Neuron (in vitro differentiated cells): ENCODE results near the gene SLC25A26.

Source experiments
- H2AFZ ChIP-seq: one replicate; pipeline ENCODE4 v1.6.1; 2013; ENCODE audit warnings: low read depth, mild to moderate bottlenecking, inconsistent platforms, low read length, moderate library complexity
- H3K27me3 ChIP-seq: one replicate; pipeline ENCODE4 v1.6.1; 2013; ENCODE audit warnings: low read length; ENCODE audit not compliant: insufficient read depth
- H3K36me3 ChIP-seq: one replicate; pipeline ENCODE4 v1.6.1; 2013; ENCODE audit warnings: low read length; ENCODE audit not compliant: insufficient read depth
- H3K4me1 ChIP-seq: one replicate; pipeline ENCODE4 v1.6.1; 2013; ENCODE audit warnings: low read length; ENCODE audit not compliant: insufficient read depth
- H3K4me3 ChIP-seq: 2 replicates; pipeline ENCODE4 v1.5.1; 2013; ENCODE audit warnings: mild to moderate bottlenecking, low read length, moderate library complexity
- H3K9me3 ChIP-seq: one replicate; pipeline ENCODE4 v1.6.1; 2013; ENCODE audit warnings: low read length

The SLC25A26 gene

GRCh38 chr3:66379565-66379964 lies 158.8 kb downstream of the SLC25A26 start:
- Histone ChIP-seq H3K36me3 (peaks cover 96% of the 10 kb centered on the region), H3K27me3 (no peaks in the 10 kb centered on the region), H2AFZ (no peak overlapping the region), H3K4me3 (no peak overlapping the region), H3K9me3 (peaks cover 7% of the 10 kb centered on the region), H3K4me1 (no peaks in the 10 kb centered on the region)

- peaks cover 12% of the 10 kb centered on the region for H3K9me3 ChIP-seq
- no peaks in the 10 kb centered on the region for H3K4me1 ChIP-seq
- H3K4me3 ChIP-seq = no peak overlapping the region
- H2AFZ ChIP-seq = no peak overlapping the region
- H3K36me3 ChIP-seq = peaks cover 98% of the 10 kb centered on the region
- H3K27me3 ChIP-seq = no peaks in the 10 kb centered on the region
These were observed 159.6 kb downstream of the SLC25A26 start for GRCh38 chr3:66380200-66380932.

GRCh38 chr3:66381626-66382025 lies 160.8 kb downstream of the SLC25A26 start:
- H3K27me3 ChIP-seq = no peaks in the 10 kb centered on the region
- no peak overlapping the region for H2AFZ ChIP-seq
- H3K9me3 ChIP-seq = peaks cover 21% of the 10 kb centered on the region
- no peak overlapping the region for H3K4me3 ChIP-seq
- H3K4me1 ChIP-seq = no peaks in the 10 kb centered on the region
- H3K36me3 ChIP-seq = peaks cover 99% of the 10 kb centered on the region

DNA sequence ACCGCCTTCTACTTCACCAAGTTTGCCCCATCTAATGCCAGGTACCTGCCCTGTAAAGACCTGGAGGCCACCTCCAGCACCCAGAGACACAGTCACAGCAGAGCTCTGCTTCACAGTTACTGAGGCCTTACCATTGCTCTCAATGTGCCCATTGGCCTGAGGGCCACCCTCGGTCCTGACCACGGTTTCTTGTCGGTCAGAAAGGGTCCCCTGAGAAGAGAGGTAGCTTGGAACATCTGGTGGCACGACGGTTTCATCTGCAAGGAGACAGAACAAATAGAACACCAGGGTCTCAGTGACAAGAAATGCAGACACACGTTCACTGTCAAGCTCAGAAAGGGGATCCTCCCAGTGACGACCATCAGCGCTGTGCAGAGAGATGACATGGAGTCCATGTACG lies 161.3 kb downstream of the SLC25A26 start:
- Histone ChIP-seq H3K36me3 (peaks cover 99% of the 10 kb centered on the region), H3K4me3 (no peak overlapping the region), H2AFZ (no peak overlapping the region), H3K27me3 (no peaks in the 10 kb centered on the region), H3K4me1 (no peaks in the 10 kb centered on the region), H3K9me3 (peaks cover 21% of the 10 kb centered on the region)

- Histone ChIP-seq H3K4me1 (no peaks in the 10 kb centered on the region), H2AFZ (no peak overlapping the region), H3K36me3 (peaks cover 95% of the 10 kb centered on the region), H3K27me3 (no peaks in the 10 kb centered on the region), H3K9me3 (peaks cover 21% of the 10 kb centered on the region), H3K4me3 (no peak overlapping the region)
These were observed 162.2 kb downstream of the SLC25A26 start for GRCh38 chr3:66383023-66383422.

- peaks cover 21% of the 10 kb centered on the region for H3K9me3 ChIP-seq
- H3K4me1 ChIP-seq = no peaks in the 10 kb centered on the region
- H2AFZ ChIP-seq = no peak overlapping the region
- peaks cover 89% of the 10 kb centered on the region for H3K36me3 ChIP-seq
- no peak overlapping the region for H3K4me3 ChIP-seq
- no peaks in the 10 kb centered on the region for H3K27me3 ChIP-seq
These were observed 163.4 kb downstream of the SLC25A26 start for GRCh38 chr3:66383998-66384745.

DNA sequence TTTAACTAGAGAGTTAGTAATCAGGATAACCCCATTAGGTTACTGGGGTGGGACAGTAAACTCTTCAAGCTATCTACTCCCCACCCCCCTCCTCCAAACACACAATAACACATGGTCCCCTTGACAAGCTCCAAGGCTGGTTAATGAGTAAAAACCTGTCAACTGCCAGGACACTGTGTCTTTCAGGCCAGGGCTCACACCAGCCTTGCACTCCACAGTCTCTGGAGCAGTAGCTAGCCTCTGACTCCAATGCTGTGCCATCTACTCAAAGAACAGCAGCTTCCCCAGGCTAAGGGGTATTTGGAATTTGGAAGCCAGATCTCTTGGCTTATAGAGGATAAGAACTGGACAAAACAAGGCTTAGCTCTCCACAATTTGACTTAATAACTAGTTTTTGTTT lies 164.3 kb downstream of the SLC25A26 start:
- H3K36me3 ChIP-seq = peaks cover 80% of the 10 kb centered on the region
- H3K4me3 ChIP-seq = no peak overlapping the region
- H3K4me1 ChIP-seq = no peaks in the 10 kb centered on the region
- H3K27me3 ChIP-seq = no peaks in the 10 kb centered on the region
- H2AFZ ChIP-seq = no peak overlapping the region
- H3K9me3 ChIP-seq = peaks cover 21% of the 10 kb centered on the region

DNA sequence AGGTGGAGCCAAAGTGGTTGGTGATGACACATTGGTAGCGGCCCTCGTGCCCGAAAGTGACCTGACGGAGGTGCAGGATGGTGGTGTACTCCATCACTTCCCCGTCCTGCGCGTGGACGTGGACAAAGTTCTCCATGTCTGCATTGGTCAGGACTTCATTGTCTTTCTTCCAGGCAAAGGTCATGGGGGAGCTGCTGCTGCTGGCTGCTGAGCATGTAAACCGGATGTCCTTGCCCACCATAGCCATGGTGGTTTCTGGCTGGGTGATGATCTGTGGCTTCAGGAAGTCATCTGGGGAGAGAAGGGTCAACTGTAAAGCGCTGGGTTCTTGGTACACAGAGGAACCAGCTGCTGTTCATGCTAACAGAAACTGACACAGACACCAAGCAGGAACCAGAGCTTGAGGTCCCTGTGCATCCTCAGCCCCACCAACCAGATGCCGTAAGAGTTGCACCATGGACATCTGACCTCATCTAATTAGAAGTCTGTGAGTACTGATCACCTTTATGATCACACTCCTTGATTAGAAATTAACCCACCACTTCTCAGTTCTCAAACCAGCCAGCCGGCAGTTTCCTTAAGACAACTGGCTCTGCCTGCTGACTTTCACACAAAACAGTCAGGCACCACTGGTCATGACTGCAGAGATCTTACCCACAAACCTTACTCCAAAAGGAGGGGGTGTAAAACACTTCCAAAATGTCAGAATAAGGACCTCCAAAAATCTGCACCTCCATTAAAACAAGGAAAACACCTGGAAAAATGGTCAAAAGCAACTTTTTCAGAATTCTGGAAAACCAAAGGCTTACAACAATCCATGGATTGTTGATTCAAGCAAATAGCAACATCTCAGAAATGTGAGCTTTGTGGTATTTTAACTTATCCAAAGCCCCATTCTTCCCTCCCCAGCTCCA lies 165.5 kb downstream of the SLC25A26 start:
- Histone ChIP-seq H3K4me1 (no peaks in the 10 kb centered on the region), H2AFZ (no peak overlapping the region), H3K4me3 (no peak overlapping the region), H3K36me3 (peaks cover 68% of the 10 kb centered on the region), H3K27me3 (no peaks in the 10 kb centered on the region), H3K9me3 (peaks cover 21% of the 10 kb centered on the region)

GRCh38 chr3:66386925-66387650 lies 166.3 kb downstream of the SLC25A26 start:
- Histone ChIP-seq H3K36me3 (peaks cover 64% of the 10 kb centered on the region), H3K4me3 (no peak overlapping the region), H3K4me1 (no peaks in the 10 kb centered on the region), H3K27me3 (no peaks in the 10 kb centered on the region), H3K9me3 (peaks cover 21% of the 10 kb centered on the region), H2AFZ (no peak overlapping the region)

DNA sequence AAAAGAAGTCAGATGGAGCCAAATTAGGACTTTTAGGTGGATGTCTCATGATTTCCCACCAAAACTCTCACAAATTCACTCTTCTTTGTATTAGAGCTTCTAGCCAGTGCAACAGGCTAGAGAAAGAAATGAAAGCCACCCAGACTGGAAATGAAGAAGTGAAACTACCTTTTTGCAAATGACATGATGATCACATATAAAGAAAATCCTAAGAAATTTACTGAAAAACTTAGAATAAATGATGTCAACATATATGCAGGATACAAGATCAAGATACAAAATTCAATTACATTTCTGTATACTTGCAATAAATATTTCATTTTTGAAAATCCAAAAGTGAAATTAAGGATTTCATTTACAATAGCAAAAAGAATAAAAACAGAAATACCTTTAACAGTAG lies 169.2 kb downstream of the SLC25A26 start:
- peaks cover 64% of the 10 kb centered on the region for H3K36me3 ChIP-seq
- no peaks in the 10 kb centered on the region for H3K27me3 ChIP-seq
- H2AFZ ChIP-seq = no peak overlapping the region
- peaks cover 12% of the 10 kb centered on the region for H3K9me3 ChIP-seq
- H3K4me1 ChIP-seq = no peaks in the 10 kb centered on the region
- no peak overlapping the region for H3K4me3 ChIP-seq

DNA sequence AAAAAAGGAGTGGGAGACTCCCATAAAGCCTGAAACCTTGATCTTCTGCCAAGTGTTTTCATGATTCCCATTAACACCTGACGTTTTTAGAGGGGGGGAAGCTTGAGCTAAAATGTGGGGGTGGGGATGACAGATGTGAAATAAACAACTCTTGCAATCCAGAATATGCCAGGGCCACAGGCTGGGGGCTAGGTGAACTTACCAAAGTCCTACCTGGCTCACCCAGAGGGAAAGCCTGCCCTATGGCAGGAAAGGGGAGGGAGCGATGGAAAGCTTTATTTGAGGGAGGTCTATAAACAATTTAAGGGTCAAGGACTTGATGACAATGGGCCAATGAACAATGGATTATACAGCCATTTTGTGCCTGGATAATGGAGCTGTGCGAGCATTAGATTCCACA lies 171.7 kb downstream of the SLC25A26 start:
- Histone ChIP-seq H3K27me3 (no peaks in the 10 kb centered on the region), H2AFZ (no peak overlapping the region), H3K4me3 (no peak overlapping the region), H3K4me1 (no peaks in the 10 kb centered on the region), H3K36me3 (peaks cover 64% of the 10 kb centered on the region), H3K9me3 (no peaks in the 10 kb centered on the region)

GRCh38 chr3:66392966-66393332 lies 172.1 kb downstream of the SLC25A26 start:
- Histone ChIP-seq H3K4me3 (no peak overlapping the region), H2AFZ (no peak overlapping the region), H3K27me3 (no peaks in the 10 kb centered on the region), H3K4me1 (no peaks in the 10 kb centered on the region), H3K9me3 (no peaks in the 10 kb centered on the region), H3K36me3 (peaks cover 67% of the 10 kb centered on the region)
